PC-3 (cell line): ENCODE measurements around the gene RMND1.

ENCODE experiments used
- EZH2 ChIP-seq: fragments of 300-600 bp; sonication (generic); IDR thresholded peaks from one replicate; pipeline ENCODE4 v1.6.1; 2017; ENCODE audit warnings: antibody characterized with exemption, mild to moderate bottlenecking, low read length; ENCODE audit not compliant: unreplicated experiment
- EZH2phosphoT487 ChIP-seq: fragments of 300-600 bp; sonication (generic); IDR thresholded peaks from 2 replicates; pipeline ENCODE4 v1.6.1; 2018; ENCODE audit warnings: mild to moderate bottlenecking, antibody characterized with exemption, low read length, borderline replicate concordance
- TF ChIP-seq, protein P1 (sequence below): fragments of 300-600 bp; sonication (generic); conservative IDR thresholded peaks from 2 replicates; pipeline ENCODE4 v1.5.1; 2017; ENCODE audit warnings: antibody characterized with exemption, low read depth, mild to moderate bottlenecking, low read length

DNA sequence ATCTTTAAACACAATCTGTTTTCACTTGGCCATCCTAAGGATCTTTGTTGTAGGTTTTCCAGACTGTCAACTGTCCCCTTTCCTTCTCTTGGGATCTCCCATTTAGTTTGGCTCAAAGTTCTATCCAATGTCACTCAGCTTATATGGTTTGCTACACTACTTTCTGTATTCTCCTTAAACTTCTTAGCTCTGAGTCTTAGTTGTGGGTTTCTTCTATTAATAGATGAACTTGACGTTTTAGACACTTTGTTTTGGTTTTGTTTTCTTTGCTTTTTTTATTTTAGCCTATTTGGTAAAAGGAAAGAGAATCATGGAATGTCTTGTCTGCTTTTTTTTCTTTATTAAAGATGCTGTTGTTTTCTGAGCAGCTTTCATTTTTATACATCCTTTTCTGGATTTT, 11.4 kb downstream of the RMND1 start:
- TF ChIP-seq EZH2phosphoT487 (no peak), EZH2 (no peak)
- TF ChIP-seq, protein P1, sequence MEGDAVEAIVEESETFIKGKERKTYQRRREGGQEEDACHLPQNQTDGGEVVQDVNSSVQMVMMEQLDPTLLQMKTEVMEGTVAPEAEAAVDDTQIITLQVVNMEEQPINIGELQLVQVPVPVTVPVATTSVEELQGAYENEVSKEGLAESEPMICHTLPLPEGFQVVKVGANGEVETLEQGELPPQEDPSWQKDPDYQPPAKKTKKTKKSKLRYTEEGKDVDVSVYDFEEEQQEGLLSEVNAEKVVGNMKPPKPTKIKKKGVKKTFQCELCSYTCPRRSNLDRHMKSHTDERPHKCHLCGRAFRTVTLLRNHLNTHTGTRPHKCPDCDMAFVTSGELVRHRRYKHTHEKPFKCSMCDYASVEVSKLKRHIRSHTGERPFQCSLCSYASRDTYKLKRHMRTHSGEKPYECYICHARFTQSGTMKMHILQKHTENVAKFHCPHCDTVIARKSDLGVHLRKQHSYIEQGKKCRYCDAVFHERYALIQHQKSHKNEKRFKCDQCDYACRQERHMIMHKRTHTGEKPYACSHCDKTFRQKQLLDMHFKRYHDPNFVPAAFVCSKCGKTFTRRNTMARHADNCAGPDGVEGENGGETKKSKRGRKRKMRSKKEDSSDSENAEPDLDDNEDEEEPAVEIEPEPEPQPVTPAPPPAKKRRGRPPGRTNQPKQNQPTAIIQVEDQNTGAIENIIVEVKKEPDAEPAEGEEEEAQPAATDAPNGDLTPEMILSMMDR: no peak
